CD14-positive monocyte (primary cell): ENCODE measurements around the gene SPO11. TPM values are rescaled to one million over a fixed set of nuclear protein-coding genes. Genes with fewer than 3 reads are reported as not detected.

ENCODE experiments used
- DNase-seq, 3 donors: peaks; one replicate each; pipeline ENCODE4 v3.0.0-alpha.2; 2011 to 2022
- H2AFZ ChIP-seq: 2 replicates; pipeline ENCODE4 v1.6.0; 2012; ENCODE audit warnings: mild to moderate bottlenecking, low read depth, low read length, inconsistent platforms; ENCODE audit not compliant: insufficient read depth, poor library complexity, severe bottlenecking
- H3K27ac ChIP-seq, 2 donors: 1 replicate in 1 of 2; 2 replicates in 1 of 2; pipeline ENCODE4 v1.5.1; 2012 to 2013; ENCODE audit warnings: low read length in 2 of 2, control low read depth in 1 of 2, inconsistent platforms in 1 of 2, low read depth in 1 of 2, mild to moderate bottlenecking in 1 of 2
- H3K27me3 ChIP-seq, 2 donors: one replicate each; pipeline versions ENCODE4 v1.6.0 to v1.6.1; 2011 to 2013; ENCODE audit warnings: low read length in 2 of 2; ENCODE audit not compliant: control insufficient read depth in 2 of 2, insufficient read depth in 2 of 2
- H3K36me3 ChIP-seq, 2 donors: replicated peaks in 1 of 2; 1 replicate in 1 of 2; 2 replicates in 1 of 2; pipeline versions ENCODE4 v1.5.1 to v1.6.1; 2012 to 2013; ENCODE audit warnings: low read length in 2 of 2, control low read depth in 1 of 2, inconsistent platforms in 1 of 2, mild to moderate bottlenecking in 1 of 2; ENCODE audit not compliant: insufficient read depth in 2 of 2, control insufficient read depth in 1 of 2
- H3K4me1 ChIP-seq, 2 donors: 1 replicate in 1 of 2; 2 replicates in 1 of 2; pipeline versions ENCODE4 v1.5.1 to v1.6.1; 2012 to 2013; ENCODE audit warnings: low read length in 2 of 2, control low read depth in 1 of 2, inconsistent platforms in 1 of 2, mild to moderate bottlenecking in 1 of 2, moderate library complexity in 1 of 2; ENCODE audit not compliant: insufficient read depth in 2 of 2, control insufficient read depth in 1 of 2
- H3K4me2 ChIP-seq: replicated peaks from 2 replicates; pipeline ENCODE3; 2012; ENCODE audit warnings: low read length, moderate library complexity, mild to moderate bottlenecking; ENCODE audit not compliant: poor library complexity, severe bottlenecking; ENCODE audit errors: extremely low read depth
- H3K4me3 ChIP-seq, 3 experiments: fragments of 200-600 bp in 1 of 3; sonication (generic) in 1 of 3; replicated peaks in 1 of 3; 1 replicate in 2 of 3; 2 replicates in 1 of 3; pipeline ENCODE4 v1.5.1; 2011 to 2013; ENCODE audit warnings: low read length in 3 of 3, mild to moderate bottlenecking in 3 of 3, control low read depth in 2 of 3, low read depth in 2 of 3, inconsistent platforms in 1 of 3, moderate library complexity in 1 of 3
- H3K79me2 ChIP-seq: 2 replicates; pipeline ENCODE4 v1.6.0; 2012; ENCODE audit warnings: mild to moderate bottlenecking, control low read depth, inconsistent platforms, low read length, moderate library complexity; ENCODE audit not compliant: insufficient read depth
- H3K9ac ChIP-seq: 2 replicates; pipeline ENCODE4 v1.6.0; 2017; ENCODE audit warnings: low read length, mild to moderate bottlenecking; ENCODE audit not compliant: insufficient read depth, poor library complexity, severe bottlenecking
- H3K9me3 ChIP-seq, 2 donors: replicated peaks in 1 of 2; 1 replicate in 1 of 2; 2 replicates in 1 of 2; pipeline versions ENCODE4 v1.5.1 to v1.6.1; 2012 to 2013; ENCODE audit warnings: low read length in 2 of 2, control low read depth in 1 of 2; ENCODE audit not compliant: control insufficient read depth in 1 of 2, insufficient read depth in 1 of 2
- H4K20me1 ChIP-seq: 2 replicates; pipeline ENCODE4 v1.6.0; 2012; ENCODE audit warnings: mild to moderate bottlenecking, low read length, control low read depth, moderate library complexity; ENCODE audit not compliant: insufficient read depth
- H3K27ac Mint-ChIP-seq, 7 donors: one replicate each; pipeline ENCODE4 v1.8.0; 2020; ENCODE audit warnings: mild to moderate bottlenecking in 7 of 7, mixed read lengths in 7 of 7, moderate library complexity in 6 of 7, inconsistent platforms in 2 of 7
- H3K27me3 Mint-ChIP-seq, 3 donors: one replicate each; pipeline ENCODE4 v1.8.0; 2021 to 2022; ENCODE audit warnings: low read depth in 3 of 3, mild to moderate bottlenecking in 3 of 3, mixed read lengths in 3 of 3, moderate library complexity in 3 of 3, inconsistent platforms in 1 of 3
- H3K36me3 Mint-ChIP-seq, 2 donors: one replicate each; pipeline ENCODE4 v1.8.0; 2020; ENCODE audit warnings: mixed read lengths in 2 of 2, inconsistent platforms in 1 of 2, mild to moderate bottlenecking in 1 of 2
- H3K4me1 Mint-ChIP-seq: one replicate; pipeline ENCODE4 v1.8.0; 2020; ENCODE audit warnings: mild to moderate bottlenecking, mixed read lengths
- H3K4me3 Mint-ChIP-seq, 2 donors: one replicate each; pipeline ENCODE4 v1.8.0; 2020; ENCODE audit warnings: mild to moderate bottlenecking in 2 of 2, mixed read lengths in 2 of 2, moderate library complexity in 1 of 2
- H3K9me3 Mint-ChIP-seq, 7 donors: one replicate each; pipeline ENCODE4 v1.8.0; 2020 to 2022; ENCODE audit warnings: mixed read lengths in 7 of 7, mild to moderate bottlenecking in 6 of 7, moderate library complexity in 6 of 7, inconsistent platforms in 2 of 7
- WGBS: methylation state at CpG from one replicate; pipeline ENCODE4 v1.1.5; 2013; ENCODE audit warnings: missing lambda C conversion rate; ENCODE audit not compliant: insufficient coverage; 5-methylcytosine and 5-hydroxymethylcytosine counted together
- intact Hi-C, 2 donors: fragments of 100-400 bp; cut with micrococcal nuclease; formaldehyde crosslinking; loops; one replicate each; pipeline versions ENCODE4 v1.15.0 to v1.15.1; 2023
- polyA plus RNA-seq, 3 donors: library from polyadenylated mRNA; depleted of rRNA in 1 of 3; unstranded in 2 of 3; stranded (reverse) in 1 of 3; fragments of 300-500 nt in 2 of 3; fragments of >200 nt in 1 of 3; fragmentation: Illumina TruSeq in 2 of 3; gene quantifications; 1 replicate in 2 of 3; 2 replicates in 1 of 3; pipeline ENCODE4 v1.2.3, GENCODE V29; 2012 to 2021
- TF ChIP-seq, protein P1 (sequence below): fragments of 200-600 bp; IDR thresholded peaks from one replicate; pipeline ENCODE4 v1.8.0; 2022; ENCODE audit warnings: antibody characterized with exemption, mild to moderate bottlenecking

The SPO11 gene
- polyA plus RNA-seq, 3 donors: not detected

DNA sequence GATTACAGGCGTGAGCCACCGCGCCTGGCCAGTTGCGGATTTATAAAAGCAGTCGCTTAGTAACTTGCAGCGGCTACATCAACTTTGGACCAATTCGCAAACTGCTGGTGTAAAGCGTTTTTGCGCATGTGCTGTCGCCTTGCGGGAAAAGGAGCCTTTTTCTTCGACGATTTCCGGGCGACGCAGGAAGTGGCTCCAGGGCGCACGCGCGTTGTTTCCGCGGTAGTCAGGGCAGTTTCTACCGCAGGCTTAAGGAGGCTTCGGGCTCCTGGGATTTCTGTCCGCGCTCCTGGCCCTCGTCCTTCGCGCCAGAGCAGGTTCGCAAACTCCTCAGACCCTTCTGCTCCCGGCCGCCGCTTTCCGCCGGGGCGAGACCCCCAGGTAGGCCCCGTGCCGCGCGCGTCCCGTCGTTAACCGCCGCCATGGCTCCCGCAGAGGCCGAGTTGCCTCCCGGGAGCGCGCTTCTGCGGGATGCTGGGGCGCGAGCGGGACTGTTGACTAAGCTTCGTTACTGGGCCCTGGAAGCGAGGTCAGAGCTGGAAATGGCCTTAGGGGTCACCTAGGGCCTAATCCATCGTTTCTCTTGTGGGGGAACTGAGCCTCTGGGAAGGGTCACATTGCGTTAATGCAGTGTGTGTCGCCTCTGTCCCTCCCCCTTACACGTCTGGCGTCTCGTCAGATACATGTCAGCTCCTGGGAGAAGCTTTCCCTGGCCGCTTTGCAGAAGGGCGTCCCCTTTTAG is 21.6 kb downstream of the SPO11 start, which contains the start of gene RAE1:
TSS of gene RAE1 (plus strand) at position 214 of the 742 bp plus-strand sequence. CDS start 2,784 bp downstream, outside the sequence.
- Mint-ChIP-seq H3K4me1 (peaks cover 14% of the 10 kb centered on the region), H3K36me3 (peaks cover 24 to 33% of the 10 kb centered on the region in 2 donors), H3K4me3 (peak within 1 kb of the TSS; percentile 89 to 92), H3K27me3 (peaks cover 8 to 24% (median 18%) of the 10 kb centered on the region in 3 donors), H3K27ac (peak within 1 kb of the TSS; percentile 84 to 92 (median 89)), H3K9me3 (peaks cover 0 to 10% (median 3%) of the 10 kb centered on the region in 7 donors)
- WGBS: under 1% methylated on average over 62 of the region's 64 CpGs
- Histone ChIP-seq H3K4me2 (peak within 1 kb of the TSS; percentile 95), H3K4me3 (peak within 1 kb of the TSS; percentile 78 to 96 (median 80)), H3K9me3 (no peaks in the 10 kb centered on the region), H3K79me2 (peaks cover 34% of the 10 kb centered on the region), H3K27ac (peak within 1 kb of the TSS; percentile 51 to 91), H3K36me3 (peaks cover 0 to 31% of the 10 kb centered on the region in 2 donors), H4K20me1 (peaks cover 33% of the 10 kb centered on the region), H3K27me3 (peaks cover 6 to 8% of the 10 kb centered on the region in 2 donors), H3K4me1 (peaks cover 10 to 14% of the 10 kb centered on the region in 2 donors), H2AFZ (peak within 1 kb of the TSS; percentile 93), H3K9ac (peak within 1 kb of the TSS; percentile 91)
- peak; percentile 85 to 91 (median 90) for DNase-seq
- intact Hi-C loops: no loop called here
- TF ChIP-seq, protein P1, sequence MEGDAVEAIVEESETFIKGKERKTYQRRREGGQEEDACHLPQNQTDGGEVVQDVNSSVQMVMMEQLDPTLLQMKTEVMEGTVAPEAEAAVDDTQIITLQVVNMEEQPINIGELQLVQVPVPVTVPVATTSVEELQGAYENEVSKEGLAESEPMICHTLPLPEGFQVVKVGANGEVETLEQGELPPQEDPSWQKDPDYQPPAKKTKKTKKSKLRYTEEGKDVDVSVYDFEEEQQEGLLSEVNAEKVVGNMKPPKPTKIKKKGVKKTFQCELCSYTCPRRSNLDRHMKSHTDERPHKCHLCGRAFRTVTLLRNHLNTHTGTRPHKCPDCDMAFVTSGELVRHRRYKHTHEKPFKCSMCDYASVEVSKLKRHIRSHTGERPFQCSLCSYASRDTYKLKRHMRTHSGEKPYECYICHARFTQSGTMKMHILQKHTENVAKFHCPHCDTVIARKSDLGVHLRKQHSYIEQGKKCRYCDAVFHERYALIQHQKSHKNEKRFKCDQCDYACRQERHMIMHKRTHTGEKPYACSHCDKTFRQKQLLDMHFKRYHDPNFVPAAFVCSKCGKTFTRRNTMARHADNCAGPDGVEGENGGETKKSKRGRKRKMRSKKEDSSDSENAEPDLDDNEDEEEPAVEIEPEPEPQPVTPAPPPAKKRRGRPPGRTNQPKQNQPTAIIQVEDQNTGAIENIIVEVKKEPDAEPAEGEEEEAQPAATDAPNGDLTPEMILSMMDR: no peak

DNA sequence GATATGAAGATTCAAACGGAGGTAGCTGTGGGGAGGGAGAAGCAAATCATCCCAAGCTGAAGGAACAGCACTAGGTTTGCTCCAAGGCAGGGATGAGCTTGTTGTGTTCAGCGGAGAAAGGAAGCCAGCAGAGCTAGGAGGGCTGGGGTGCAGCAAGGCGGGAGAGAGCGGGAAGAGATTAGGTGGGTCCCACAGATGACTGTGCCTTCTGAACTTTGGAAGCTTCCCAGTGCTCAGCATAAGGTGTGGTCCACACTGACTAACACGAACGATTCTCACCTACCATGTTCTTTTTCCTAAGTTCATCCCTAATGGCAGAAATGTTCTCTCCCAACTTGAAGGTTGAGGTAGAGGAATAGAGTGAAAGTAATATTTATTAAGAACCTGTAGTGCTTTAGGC is 22.7 kb downstream of the SPO11 start:
- WGBS: 85% methylated on average over 2 of the region's 6 CpGs
- no peak overlapping the region for H3K27ac ChIP-seq
- H3K36me3 Mint-ChIP-seq: peaks cover 24 to 38% of the 10 kb centered on the region in 2 donors
- H4K20me1 ChIP-seq: peaks cover 39% of the 10 kb centered on the region
- H3K9me3 Mint-ChIP-seq: peaks cover 0 to 10% (median 3%) of the 10 kb centered on the region in 7 donors
- peaks cover 14% of the 10 kb centered on the region for H3K4me1 Mint-ChIP-seq
- H3K4me3 Mint-ChIP-seq: peak overlapping the region in 1 of 2 donors; percentile 89
- H3K36me3 ChIP-seq: peaks cover 0 to 31% of the 10 kb centered on the region in 2 donors
- H3K27ac Mint-ChIP-seq: peak overlapping the region in 4 of 7 donors; percentile 27 to 91 (median 52)
- H3K9ac ChIP-seq: no peak overlapping the region
- no peak overlapping the region for H2AFZ ChIP-seq
- H3K4me1 ChIP-seq: peaks cover 10 to 14% of the 10 kb centered on the region in 2 donors
- peaks cover 4 to 7% of the 10 kb centered on the region in 2 donors for H3K27me3 ChIP-seq
- peaks cover 37% of the 10 kb centered on the region for H3K79me2 ChIP-seq
- H3K4me2 ChIP-seq: peak overlapping the region; percentile 95
- H3K27me3 Mint-ChIP-seq: peaks cover 6 to 20% (median 14%) of the 10 kb centered on the region in 3 donors
- DNase-seq: no peak
- no peaks in the 10 kb centered on the region for H3K9me3 ChIP-seq
- H3K4me3 ChIP-seq: peak overlapping the region in 1 of 3 experiments; percentile 96
- TF ChIP-seq, protein P1: no peak
- intact Hi-C loops: no loop called here
